Activated T-cell treated with anti-CD3 and anti-CD28 coated beads for 24 hours (primary cell): ENCODE measurements around the gene PNP.
"Not testable (repeated sequence)": the region's sequence is repeated elsewhere in the genome, so short reads cannot be mapped to it uniquely, and the experiment has no call there.

Experiments
- DNase-seq: peaks from one replicate; pipeline ENCODE4 v3.0.0-alpha.2; 2020; ENCODE audit warnings: low read depth

Gene PNP

DNA sequence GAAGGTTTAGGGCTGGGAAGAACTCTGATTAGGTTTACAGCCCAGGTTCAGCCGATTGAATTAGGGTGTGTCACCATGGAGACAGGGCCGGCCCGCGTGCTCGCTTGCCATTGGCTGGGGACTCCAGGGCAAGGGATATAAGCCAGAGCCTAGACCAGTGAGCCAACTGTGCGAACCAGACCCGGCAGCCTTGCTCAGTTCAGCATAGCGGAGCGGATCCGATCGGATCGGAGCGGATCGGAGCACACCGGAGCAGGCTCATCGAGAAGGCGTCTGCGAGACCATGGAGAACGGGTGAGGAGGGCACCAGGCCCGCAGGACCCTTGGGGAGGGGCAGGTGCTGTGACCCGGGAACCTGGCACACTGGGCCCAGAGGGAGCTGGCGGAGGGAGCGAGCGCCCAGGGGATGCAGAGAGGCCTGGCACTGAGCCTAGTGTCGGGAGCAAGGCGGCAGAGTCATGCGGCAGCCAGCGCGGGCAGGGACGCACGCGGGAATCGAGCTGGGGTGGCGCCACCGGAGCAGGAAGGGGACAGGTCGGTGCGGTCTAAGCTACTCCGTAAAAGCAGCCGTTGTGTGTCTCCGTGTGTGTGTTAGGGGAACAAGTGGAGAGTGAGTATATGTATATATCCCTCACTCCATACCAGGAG, at the start of gene PNP:
Gene PNP (plus strand): TSS at position 165 of the 648 bp plus-strand sequence. CDS start 119 bp downstream, at position 284.
- peak; percentile 84 for DNase-seq

GRCh38 chr14:20419419-20419818, 49.8 kb upstream of the PNP start:
- no peak for DNase-seq

GRCh38 chr14:20421267-20421666, 47.9 kb upstream of the PNP start:
- DNase-seq: no peak

GRCh38 chr14:20422886-20423285, 46.3 kb upstream of the PNP start:
- no peak for DNase-seq

DNA sequence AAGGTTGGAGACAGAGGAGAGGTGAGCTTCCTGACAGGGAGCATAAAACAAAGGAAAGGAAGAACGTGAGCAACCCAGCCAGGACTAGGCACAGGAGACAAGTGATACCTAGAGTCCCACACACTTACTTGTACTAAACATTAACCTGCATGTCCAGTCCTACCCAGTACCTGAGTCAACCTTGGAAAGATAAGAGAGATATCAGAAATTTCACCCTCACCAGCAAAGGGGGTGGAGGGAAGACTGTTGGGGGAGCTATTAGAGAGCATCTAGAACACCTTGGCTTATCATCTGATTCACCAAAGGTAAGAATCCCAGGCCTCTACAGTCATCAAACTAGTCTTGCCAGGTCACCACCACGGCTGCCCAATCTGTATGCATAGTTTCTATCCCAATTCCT, 44.4 kb upstream of the PNP start:
- no peak for DNase-seq

- DNase-seq: no peak
These were observed 41.8 kb upstream of the PNP start for GRCh38 chr14:20427231-20428009.

GRCh38 chr14:20428010-20428365, 41.2 kb upstream of the PNP start:
- DNase-seq: no peak

DNA sequence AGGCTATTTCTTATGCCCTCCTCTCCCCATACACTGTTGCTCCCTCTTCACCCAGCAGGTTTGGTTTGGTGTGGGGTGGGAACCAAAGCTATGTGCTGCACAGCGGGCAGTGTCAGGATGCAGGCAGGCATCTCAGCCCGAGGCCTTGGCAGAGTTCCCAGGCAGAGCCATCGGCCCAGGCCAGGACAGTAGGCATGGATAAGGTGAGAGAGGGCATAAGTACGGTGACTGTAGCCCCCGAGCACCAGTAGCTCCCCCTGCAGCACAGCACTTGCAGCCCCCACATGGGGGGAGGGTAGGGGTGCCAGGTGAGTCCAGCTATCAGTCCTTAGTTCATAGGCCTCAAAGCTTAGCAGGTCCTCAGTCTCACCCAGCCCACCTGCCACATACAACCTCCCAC, 40.4 kb upstream of the PNP start:
- DNase-seq: no peak

DNA sequence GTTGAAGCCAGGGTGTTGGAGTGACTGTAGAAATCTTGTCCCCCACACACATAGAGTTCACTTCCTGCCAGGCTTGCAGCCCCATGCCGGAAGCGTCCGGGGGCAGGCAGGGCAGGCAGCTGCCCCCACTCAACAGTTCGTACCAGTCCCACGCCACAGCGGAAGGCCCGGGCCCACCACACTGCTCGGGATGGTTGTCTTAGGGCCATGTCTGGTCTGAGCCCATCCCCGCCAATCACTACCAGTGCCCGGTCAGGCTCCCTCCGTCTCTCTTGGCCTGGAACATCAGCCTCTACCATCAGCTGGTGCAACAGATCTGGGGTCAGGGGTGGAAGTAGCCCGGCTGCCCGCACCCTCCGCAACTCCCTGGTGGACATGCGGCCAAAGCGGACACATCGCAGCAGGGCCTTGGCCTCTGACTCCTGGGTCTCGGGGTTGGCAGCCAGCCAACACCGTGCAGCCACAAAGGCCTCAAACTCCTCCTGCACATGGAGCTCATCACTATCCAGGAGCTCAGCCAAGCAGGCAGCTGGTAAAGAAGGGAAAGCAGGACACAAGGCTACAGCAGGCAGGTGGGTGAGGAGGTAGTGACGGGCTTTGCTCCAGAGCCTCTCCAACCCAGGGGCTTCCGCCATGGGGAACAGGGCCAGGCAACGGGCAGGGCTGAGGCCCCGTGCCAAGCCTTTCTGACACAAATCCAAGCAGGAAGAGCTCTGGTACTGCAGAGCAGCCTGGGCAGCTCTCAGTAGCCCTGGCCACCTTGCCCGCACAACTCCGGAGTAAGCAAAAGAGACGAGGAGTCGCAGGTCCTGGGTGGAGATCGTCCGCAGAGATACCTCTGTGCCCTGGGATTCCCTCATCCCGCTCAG, 39.2 kb upstream of the PNP start:
- no peak for DNase-seq

DNA sequence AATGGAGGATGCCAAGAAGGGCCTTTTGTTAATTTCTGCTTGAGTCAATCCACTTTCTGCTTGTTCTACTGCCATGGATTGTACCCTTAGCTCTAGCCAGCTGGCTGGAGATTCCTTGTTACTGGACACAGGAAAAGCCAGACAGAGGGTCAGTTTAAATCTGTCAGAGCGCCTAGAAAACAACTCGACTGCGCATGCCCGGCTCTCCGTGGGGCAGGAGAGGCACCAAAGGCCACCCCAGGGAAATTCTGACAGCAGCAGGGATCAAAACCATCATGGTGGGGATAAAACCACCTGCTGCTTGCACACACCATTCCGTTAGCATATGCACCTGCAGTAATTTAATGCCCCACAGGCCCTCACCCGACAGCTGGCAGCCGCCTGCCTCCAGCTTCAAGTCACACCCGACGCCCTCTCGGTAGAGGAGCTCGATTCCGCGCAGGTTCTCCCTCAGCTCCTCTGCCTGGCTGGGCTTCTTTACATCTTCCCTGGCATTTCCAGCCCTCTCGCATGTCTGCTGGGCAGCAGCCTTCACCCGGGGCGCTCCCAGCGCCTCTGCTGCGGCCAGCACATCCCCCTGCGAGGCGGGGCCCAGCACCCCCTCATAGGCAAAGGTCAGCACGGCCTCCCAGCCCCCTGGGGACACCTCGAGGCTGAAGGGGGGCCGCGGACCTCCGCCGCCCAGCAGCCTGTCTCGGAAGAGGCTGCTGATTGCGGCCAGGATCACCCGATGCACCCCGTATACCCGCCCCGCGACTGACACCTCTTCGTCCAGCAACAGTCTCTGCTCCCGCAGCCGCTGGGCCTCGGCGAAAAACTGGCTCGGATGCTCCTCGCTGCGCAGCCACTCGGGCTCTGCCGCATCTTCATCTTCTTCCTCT, 34.3 kb upstream of the PNP start:
- DNase-seq: no peak

DNA sequence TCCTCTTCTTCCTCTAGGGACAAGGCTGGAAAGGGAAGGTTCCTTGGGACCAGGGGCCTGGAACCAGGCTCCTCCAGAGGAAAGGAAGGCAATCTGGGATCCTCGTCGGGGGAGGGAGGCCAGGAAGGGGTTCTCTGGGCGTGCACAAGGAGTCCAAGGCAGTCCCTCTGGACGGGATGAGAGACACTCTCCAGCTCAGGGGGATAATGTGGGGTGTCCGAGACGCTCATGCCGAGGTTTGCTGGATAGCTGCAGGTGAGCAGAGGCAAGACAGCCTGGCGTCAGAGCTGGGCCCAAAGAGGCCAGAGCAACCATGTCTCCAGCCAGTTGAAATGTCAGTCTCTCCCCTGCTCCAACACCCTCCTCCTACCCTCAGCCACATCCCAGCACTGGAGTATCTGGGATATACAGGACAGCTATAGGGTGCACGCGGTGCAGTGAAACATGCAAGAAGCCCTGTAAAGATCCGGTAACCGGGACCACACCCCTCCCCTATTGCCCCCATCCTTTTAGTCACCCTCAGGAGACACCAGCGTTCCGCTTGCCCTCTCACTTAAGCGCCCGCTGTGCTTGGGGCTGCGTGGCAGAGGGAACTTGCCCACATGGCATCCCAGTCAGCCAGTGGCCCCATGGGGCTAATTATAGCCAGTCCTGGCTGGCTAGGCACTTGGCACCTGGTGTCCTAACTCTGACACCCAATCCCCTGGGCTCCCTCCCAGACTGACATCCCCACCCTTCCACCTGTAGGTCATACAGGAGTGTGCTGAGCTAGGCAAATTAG, 33.4 kb upstream of the PNP start, which contains the start of gene KLHL33:
Gene KLHL33 (minus strand): TSS at position 585 of the 781 bp plus-strand sequence. CDS start 355 bp downstream, at position 230.
- DNase-seq: no peak

DNA sequence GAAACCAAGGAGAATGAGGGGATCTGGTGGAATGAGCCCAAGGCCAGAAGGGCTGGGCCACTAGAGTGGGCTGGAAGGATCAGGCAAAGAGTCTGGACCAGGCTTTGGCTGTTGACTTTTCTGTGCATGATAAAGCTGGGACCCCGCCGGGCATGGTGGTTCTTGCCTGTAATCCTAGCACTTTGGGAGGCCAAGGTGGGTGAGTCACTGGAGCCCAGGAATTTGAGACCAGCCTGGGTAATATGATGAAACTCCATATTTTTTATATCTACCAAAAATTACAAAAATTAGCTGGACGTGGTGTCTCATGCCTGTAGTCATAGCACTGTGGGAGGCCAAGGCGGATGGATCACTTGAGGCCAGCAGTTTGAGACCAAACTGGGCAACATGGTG, 32.8 kb upstream of the PNP start:
- no peak for DNase-seq

GRCh38 chr14:20438664-20439063, 30.5 kb upstream of the PNP start:
- DNase-seq: no peak

- no peak for DNase-seq
These were observed 28.7 kb upstream of the PNP start for GRCh38 chr14:20440465-20440864.

DNA sequence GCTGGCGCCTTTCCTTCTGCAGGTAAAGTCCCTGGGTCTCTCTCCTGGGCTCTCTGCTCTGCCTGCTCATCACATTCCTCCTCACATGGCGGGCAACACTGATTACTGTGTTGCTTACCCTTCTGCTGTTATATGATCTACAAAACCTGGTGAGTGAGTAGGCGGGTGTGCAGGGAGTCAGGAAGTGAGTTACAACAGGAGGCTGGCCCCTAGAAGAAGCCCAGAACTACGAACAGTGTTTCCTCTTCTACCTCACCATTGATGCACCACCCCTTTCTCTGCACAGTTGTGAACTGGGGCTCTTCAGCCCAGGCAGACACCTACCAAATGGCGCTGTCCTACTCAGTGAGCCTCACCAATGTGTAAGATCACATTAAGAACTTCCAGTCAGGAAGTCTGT, 28.3 kb upstream of the PNP start:
- no peak for DNase-seq

GRCh38 chr14:20441461-20441860, 27.7 kb upstream of the PNP start:
- DNase-seq: no peak

DNA sequence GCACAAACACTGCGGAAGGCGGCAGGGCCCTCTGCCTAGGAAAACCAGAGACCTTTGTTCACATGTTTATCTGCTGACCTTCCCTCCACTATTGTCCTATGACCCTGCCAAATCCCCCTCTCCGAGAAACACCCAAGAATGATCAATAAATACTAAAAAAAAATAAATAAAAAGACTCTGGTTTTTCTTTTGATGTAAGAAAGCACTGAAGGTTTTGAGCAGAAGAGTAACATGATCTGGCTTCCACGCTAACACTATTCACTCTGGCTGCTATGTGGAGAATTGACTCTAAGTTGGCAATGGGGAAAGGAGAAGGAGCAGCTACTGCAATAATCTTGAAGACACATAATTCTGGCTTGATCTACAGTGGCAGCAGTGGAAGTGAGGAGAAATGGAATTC, 25.6 kb upstream of the PNP start:
- DNase-seq: not testable (repeated sequence)

- no peak for DNase-seq
These were observed 22.3 kb upstream of the PNP start for GRCh38 chr14:20446889-20447288.

GRCh38 chr14:20452831-20453230, 16.4 kb upstream of the PNP start:
- not testable (repeated sequence) for DNase-seq

DNA sequence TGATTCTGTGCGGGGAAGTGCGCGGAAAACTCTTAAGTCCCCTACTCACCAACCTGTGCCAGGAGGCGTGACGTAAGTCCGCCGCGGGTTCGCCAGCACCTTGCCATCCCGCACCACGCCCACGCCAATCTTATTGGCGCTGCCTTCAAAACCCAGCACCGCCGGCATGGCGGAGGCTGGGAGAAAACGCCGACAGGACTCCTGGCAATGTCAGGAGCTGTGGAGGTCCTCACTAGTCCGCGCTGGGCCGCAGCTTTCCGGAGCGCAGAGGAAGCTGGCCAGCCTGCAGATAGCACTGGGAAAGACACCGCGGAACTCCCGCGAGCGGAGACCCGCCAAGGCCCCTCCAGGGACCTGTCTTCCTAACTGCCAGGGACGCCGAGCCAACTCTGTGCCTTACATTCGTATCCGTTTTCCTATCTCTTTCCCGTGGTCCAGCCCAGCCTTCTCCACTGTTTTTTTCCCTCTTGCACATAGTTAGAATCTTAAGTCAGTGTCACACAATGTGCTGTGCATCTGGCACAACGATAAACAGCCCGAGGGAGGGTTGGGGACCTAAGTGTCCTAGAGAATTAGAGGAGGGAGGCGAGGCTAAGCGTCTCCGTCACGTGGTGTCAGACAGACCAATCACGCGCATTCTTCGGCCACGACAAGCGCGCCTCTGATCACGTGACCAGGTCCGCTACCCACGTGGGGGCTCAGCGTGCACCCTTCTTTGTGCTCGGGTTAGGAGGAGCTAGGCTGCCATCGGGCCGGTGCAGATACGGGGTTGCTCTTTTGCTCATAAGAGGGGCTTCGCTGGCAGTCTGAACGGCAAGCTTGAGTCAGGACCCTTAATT, 14.5 kb upstream of the PNP start, which contains the start of the genes APEX1 and OSGEP:
Gene APEX1 (plus strand): TSS at position 711 of the 839 bp plus-strand sequence. CDS start 420 bp downstream, outside the sequence.
Gene OSGEP (minus strand): TSS at position 297 of the 839 bp plus-strand sequence. CDS start 129 bp downstream, at position 168.
- peak; percentile 98 for DNase-seq
